Subcutaneous abdominal adipose tissue (tissue), 5 donors: Measurements from ENCODE around the gene ZNF396.
A peak's percentile ranks its signal among the peaks of the same experiment; 100 is the strongest.

Source experiments
- H3K27ac ChIP-seq: one replicate; pipeline ENCODE4 v1.7.0; 2013; ENCODE audit warnings: low read depth, mild to moderate bottlenecking, inconsistent platforms, low read length, moderate library complexity
- H3K27me3 ChIP-seq, 5 donors: one replicate each; pipeline ENCODE4 v1.7.0; 2013; ENCODE audit warnings: low read length in 5 of 5, inconsistent platforms in 1 of 5; ENCODE audit not compliant: control insufficient read depth in 5 of 5, insufficient read depth in 4 of 5
- H3K36me3 ChIP-seq, 5 donors: one replicate each; pipeline ENCODE4 v1.7.0; 2013; ENCODE audit warnings: low read length in 5 of 5; ENCODE audit not compliant: control insufficient read depth in 5 of 5, insufficient read depth in 5 of 5
- H3K4me1 ChIP-seq, 5 donors: one replicate each; pipeline ENCODE4 v1.7.0; 2013; ENCODE audit warnings: low read length in 5 of 5, mild to moderate bottlenecking in 3 of 5, moderate library complexity in 1 of 5; ENCODE audit not compliant: control insufficient read depth in 5 of 5, insufficient read depth in 5 of 5
- H3K4me3 ChIP-seq, 5 donors: one replicate each; pipeline ENCODE4 v1.7.0; 2013; ENCODE audit warnings: low read length in 5 of 5, low read depth in 1 of 5
- H3K9ac ChIP-seq, 5 donors: one replicate each; pipeline ENCODE4 v1.7.0; 2013; ENCODE audit warnings: low read length in 5 of 5, mild to moderate bottlenecking in 4 of 5, moderate library complexity in 3 of 5
- H3K9me3 ChIP-seq, 5 donors: one replicate each; pipeline ENCODE4 v1.7.0; 2013; ENCODE audit warnings: low read length in 5 of 5; ENCODE audit not compliant: control insufficient read depth in 5 of 5
- donor health status: healthy.
- donor health status: healthy.
- donor health status: healthy.
- donor health status: healthy.
- donor health status: healthy.

ZNF396 gene

GRCh38 chr18:35368595-35368994, 8.5 kb downstream of the ZNF396 start:
- Histone ChIP-seq H3K4me3 (no peak overlapping the region), H3K4me1 (no peaks in the 10 kb centered on the region), H3K9ac (no peak overlapping the region), H3K36me3 (peaks cover 0 to 7% (median 5%) of the 10 kb centered on the region in 5 donors), H3K27me3 (no peaks in the 10 kb centered on the region), H3K9me3 (no peaks in the 10 kb centered on the region), H3K27ac (no peak overlapping the region)

DNA sequence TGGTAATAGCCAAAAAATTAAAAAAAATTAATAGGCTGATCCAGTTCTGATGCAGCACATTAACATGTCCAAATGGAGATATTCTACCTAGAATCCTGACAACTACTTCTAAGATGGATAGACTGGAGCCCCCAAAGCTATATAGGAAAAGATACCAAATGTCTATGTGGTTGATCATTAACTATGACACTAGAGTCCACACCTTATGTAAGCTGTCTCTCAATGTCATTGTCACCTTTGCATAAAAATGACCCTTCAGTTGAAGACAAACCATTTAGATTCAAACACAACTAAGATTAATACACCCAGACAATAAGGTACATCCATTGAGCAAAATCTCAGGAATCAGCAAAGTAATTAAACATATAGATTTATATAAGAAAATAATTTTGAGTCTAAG, 14.6 kb downstream of the ZNF396 start:
- no peak overlapping the region for H3K27ac ChIP-seq
- no peaks in the 10 kb centered on the region for H3K9me3 ChIP-seq
- no peaks in the 10 kb centered on the region for H3K4me1 ChIP-seq
- H3K9ac ChIP-seq, result no peak overlapping the region
- no peaks in the 10 kb centered on the region for H3K27me3 ChIP-seq
- no peak overlapping the region for H3K4me3 ChIP-seq
- H3K36me3 ChIP-seq, result no peaks in the 10 kb centered on the region

DNA sequence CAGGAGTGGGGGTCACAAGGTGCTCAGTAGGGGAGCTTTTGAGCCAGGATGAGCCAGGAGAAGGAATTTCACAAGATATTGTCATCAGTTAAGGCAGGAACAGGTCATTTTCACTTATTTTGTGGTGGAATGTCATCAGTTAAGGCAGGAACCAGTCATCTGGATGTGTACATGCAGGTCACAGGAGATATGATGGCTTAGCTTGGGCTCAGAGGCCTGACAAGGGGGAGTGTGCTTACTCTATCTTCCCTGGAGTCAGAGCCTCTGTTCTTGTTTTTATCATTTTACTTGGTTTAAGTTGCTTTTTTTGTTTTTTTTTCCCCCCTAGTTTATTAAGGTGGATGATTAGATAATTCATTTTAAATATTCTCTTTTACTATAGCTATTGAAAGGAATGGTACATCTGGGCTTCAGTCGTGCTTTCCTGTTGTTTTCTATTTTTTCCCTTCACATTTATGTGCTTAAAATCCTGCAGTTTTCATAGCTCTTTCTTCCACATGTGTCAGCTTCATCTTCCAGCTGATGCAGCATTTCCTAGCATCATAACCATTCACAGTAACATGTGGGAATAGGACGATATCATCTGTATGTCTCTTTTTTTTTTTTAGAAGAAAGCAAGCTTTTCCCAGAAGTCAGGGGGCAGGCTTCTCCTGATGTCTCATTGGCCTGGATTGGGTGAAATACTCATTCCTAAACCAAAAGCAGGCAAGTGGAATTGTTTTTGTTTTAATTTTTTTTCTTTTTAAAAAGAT, 15.4 kb downstream of the ZNF396 start:
- Histone ChIP-seq H3K36me3 (no peaks in the 10 kb centered on the region), H3K9me3 (no peaks in the 10 kb centered on the region), H3K4me1 (no peaks in the 10 kb centered on the region), H3K4me3 (no peak overlapping the region), H3K27ac (no peak overlapping the region), H3K27me3 (no peaks in the 10 kb centered on the region), H3K9ac (no peak overlapping the region)

DNA sequence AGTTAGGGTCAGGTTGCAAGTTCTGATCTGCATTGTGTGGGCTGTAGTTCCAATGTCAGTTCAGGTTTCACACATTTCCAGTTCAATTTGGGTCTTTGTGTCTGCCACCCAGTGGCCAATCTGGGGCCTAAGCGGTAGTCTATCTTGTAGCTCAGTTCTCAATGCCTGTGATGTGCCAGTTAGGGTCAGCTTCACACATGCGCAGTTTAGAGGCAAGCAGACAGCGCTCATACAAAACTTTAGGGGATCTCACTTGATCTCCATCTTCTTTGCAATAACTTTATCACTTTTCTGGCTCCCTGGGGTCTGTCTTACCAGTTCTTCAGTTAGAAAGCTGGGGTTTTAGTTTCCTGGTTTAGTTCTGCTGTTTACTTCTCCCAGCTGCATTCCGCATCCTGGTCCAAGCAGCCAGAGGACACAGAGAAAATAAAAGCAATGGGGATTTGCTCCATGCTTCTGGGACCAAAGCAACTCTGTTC, 22.0 kb downstream of the ZNF396 start:
- no peaks in the 10 kb centered on the region for H3K27me3 ChIP-seq
- H3K36me3 ChIP-seq, result no peaks in the 10 kb centered on the region
- no peak overlapping the region for H3K27ac ChIP-seq
- H3K9ac ChIP-seq, result peak overlapping the region in 2 of 5 donors; percentile 2 to 45
- H3K4me1 ChIP-seq, result peaks cover 0 to 4% (median 0%) of the 10 kb centered on the region in 5 donors
- H3K4me3 ChIP-seq, result peak overlapping the region in 3 of 5 donors; percentile 24 to 57 (median 36)
- H3K9me3 ChIP-seq, result peaks cover 0 to 9% (median 3%) of the 10 kb centered on the region in 5 donors

DNA sequence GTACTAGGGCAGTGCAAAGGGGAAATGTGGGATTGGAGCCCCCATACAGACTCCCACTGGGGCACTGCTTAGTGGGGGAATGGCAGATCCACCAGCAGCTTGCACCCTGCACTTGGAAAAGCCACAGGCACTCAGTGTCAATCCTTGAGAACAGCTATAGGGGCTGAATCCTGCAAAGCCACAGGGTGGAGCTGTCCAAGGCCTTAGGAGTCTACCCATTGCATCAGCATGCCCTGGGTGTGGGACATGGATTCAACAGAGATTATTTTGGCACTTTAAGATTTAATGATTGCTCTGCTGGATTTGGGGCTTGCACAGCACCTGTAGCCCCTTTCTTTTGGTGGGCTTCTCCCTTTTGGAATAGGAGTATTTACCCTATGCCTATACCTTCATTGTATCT, 24.4 kb downstream of the ZNF396 start:
- Histone ChIP-seq H3K9ac (no peak overlapping the region), H3K9me3 (peaks cover 0 to 9% (median 3%) of the 10 kb centered on the region in 5 donors), H3K4me1 (peaks cover 0 to 4% (median 0%) of the 10 kb centered on the region in 5 donors), H3K4me3 (no peak overlapping the region), H3K36me3 (no peaks in the 10 kb centered on the region), H3K27me3 (no peaks in the 10 kb centered on the region), H3K27ac (no peak overlapping the region)

DNA sequence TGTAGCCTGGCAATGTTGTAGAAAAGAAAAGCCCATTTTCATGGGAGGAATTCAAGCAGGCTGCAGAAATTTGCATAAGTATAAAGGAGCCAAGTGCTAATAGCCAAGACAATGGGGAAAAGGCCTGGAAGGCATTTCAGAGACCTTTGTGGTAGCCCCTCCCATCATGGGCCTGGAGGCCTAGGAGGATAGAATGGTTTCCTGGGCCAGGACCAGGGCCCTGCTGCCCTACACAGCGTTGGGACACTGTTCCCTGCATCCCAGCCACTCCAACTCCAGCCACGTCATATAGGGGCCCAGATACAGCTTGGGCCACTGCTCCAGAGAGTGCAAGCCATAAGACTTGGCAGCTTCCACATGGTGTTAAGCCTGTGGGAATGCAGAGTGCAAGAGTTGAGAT, 24.9 kb downstream of the ZNF396 start:
- Histone ChIP-seq H3K27ac (no peak overlapping the region), H3K27me3 (no peaks in the 10 kb centered on the region), H3K9me3 (peaks cover 0 to 9% (median 3%) of the 10 kb centered on the region in 5 donors), H3K9ac (no peak overlapping the region), H3K4me1 (peaks cover 0 to 4% (median 0%) of the 10 kb centered on the region in 5 donors), H3K4me3 (no peak overlapping the region), H3K36me3 (no peaks in the 10 kb centered on the region)

DNA sequence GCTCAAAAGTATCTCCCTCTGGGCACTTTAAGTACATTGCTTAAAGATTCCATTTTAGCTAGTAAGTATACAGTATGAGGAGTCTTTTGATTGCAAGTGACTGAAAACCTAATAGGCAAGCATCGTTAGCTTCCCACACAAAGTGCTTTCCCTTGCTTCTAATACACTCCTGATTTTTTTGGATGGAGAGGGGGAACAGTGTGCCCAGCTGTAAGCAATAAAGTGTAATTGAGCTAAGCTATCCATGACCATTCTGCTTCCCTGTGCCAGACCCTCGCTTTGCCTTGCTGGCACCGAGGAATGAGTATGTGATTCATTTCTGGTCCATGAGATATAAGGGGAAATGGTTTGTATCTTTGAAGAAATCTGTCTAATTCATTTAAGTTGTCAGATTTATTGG, 29.1 kb downstream of the ZNF396 start:
- Histone ChIP-seq H3K9me3 (peaks cover 0 to 9% (median 3%) of the 10 kb centered on the region in 5 donors), H3K27ac (no peak overlapping the region), H3K4me3 (no peak overlapping the region), H3K27me3 (no peaks in the 10 kb centered on the region), H3K4me1 (peaks cover 2 to 21% (median 19%) of the 10 kb centered on the region in 5 donors), H3K9ac (no peak overlapping the region), H3K36me3 (no peaks in the 10 kb centered on the region)

- Histone ChIP-seq H3K36me3 (peaks cover 0 to 3% (median 0%) of the 10 kb centered on the region in 5 donors), H3K9ac (peak overlapping the region in 1 of 5 donors; percentile 48), H3K4me1 (peaks cover 2 to 28% (median 22%) of the 10 kb centered on the region in 5 donors), H3K9me3 (no peaks in the 10 kb centered on the region), H3K4me3 (peak overlapping the region in 1 of 5 donors; percentile 28), H3K27ac (peak overlapping the region; percentile 99), H3K27me3 (no peaks in the 10 kb centered on the region)
These were observed 31.2 kb downstream of the ZNF396 start for GRCh38 chr18:35345950-35346349.

DNA sequence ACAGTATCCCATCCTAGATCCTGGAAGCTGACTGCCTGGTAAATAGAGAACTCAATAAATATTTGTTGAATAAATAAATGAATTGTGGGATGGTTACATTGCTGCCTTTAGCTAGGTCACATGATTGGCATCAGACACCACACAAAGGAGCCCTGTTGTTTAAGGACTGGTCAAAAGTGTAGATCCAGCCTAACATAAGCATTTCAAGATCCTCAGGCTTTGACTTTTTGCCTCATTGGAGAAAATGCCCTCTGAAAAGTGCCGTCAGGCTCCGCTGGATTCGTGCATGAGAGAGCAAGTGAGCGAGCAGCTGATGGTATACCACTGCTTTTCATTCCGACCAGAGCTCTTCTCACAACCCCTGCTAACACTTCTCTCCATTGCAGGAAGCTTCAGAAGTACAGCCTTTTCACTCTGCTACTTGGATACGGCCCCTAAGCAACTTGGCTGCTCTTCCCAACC, 31.6 kb downstream of the ZNF396 start:
- Histone ChIP-seq H3K9me3 (no peaks in the 10 kb centered on the region), H3K4me1 (peaks cover 2 to 28% (median 22%) of the 10 kb centered on the region in 5 donors), H3K27ac (peak overlapping the region; percentile 99), H3K36me3 (peaks cover 0 to 7% (median 0%) of the 10 kb centered on the region in 5 donors), H3K9ac (peak overlapping the region in 2 of 5 donors; percentile 48 to 100), H3K27me3 (no peaks in the 10 kb centered on the region), H3K4me3 (peak overlapping the region in 4 of 5 donors; percentile 11 to 42 (median 22))

DNA sequence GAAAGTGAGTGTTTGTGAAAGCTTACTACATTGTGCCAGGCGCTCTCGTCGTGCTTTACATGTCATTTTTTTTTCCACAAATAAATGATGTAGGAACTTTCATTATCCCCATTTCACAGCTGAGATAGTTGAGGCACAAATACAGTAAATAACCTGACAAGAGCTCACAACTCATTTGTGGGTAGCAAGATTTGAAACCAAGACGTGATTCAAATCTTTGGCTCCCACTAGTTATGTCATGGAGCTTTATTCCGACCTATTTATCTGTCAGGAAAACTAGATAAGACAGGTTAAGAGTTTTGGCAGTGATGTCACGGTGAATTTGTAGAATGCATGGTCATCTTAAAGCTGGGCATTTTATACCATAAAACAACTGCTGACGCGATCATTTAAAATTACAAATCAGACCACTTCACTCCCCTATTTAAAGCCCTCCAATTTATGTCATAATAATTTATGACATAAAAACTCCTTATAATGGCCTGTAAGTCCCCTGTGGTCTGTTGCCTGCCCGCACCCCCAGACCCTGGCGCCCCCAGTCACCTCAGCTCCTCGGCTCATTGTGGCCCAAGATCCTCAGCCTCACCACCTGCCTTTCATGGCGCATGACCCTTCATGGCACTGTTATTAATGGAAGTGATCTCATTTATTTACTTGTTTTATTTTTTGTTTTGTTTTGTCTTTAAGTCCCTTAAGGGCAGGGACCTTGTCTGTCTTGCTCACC, 32.2 kb downstream of the ZNF396 start:
- peak overlapping the region; percentile 99 for H3K27ac ChIP-seq
- no peaks in the 10 kb centered on the region for H3K27me3 ChIP-seq
- H3K9me3 ChIP-seq, result no peaks in the 10 kb centered on the region
- H3K36me3 ChIP-seq, result peaks cover 5 to 8% (median 6%) of the 10 kb centered on the region in 5 donors
- H3K9ac ChIP-seq, result peak overlapping the region; percentile 98 to 100 (median 99)
- H3K4me3 ChIP-seq, result peak overlapping the region; percentile 81 to 93 (median 89)
- peaks cover 2 to 28% (median 25%) of the 10 kb centered on the region in 5 donors for H3K4me1 ChIP-seq
